Loucy (cell line): ENCODE results near the gene BHLHE40.

Source experiments
- H2AFZ ChIP-seq: fragments of 200-600 bp; sonication (generic); 2 replicates; pipeline ENCODE4 v1.6.0; 2016; ENCODE audit warnings: antibody characterized with exemption, mild to moderate bottlenecking, low read length, moderate library complexity
- H3F3A ChIP-seq: fragments of 200-600 bp; 2 replicates; pipeline ENCODE4 v1.6.0; 2016; ENCODE audit warnings: antibody characterized with exemption, low read depth, mild to moderate bottlenecking
- H3K27me3 ChIP-seq: fragments of 200-600 bp; sonication (generic); 2 replicates; pipeline ENCODE4 v1.6.1; 2014; ENCODE audit warnings: low read length, mild to moderate bottlenecking; ENCODE audit not compliant: insufficient read depth, poor library complexity, severe bottlenecking
- H3K36me3 ChIP-seq: fragments of 200-600 bp; sonication (generic); 2 replicates; pipeline ENCODE4 v1.6.1; 2016; ENCODE audit warnings: low read length; ENCODE audit not compliant: insufficient read depth
- H3K4me1 ChIP-seq: fragments of 200-600 bp; sonication (generic); 2 replicates; pipeline ENCODE4 v1.5.1; 2014; ENCODE audit warnings: low read length, mild to moderate bottlenecking; ENCODE audit not compliant: insufficient read depth, poor library complexity, severe bottlenecking
- H3K4me2 ChIP-seq: fragments of 200-600 bp; sonication (generic); 2 replicates; pipeline ENCODE4 v1.6.0; 2014; ENCODE audit warnings: antibody characterized with exemption, low read length, low read depth, mild to moderate bottlenecking; ENCODE audit not compliant: poor library complexity, severe bottlenecking
- H3K4me3 ChIP-seq: fragments of 200-600 bp; sonication (generic); 2 replicates; pipeline ENCODE4 v1.5.1; 2014; ENCODE audit warnings: low read length, mild to moderate bottlenecking, mixed read lengths; ENCODE audit not compliant: poor library complexity, severe bottlenecking
- H3K79me2 ChIP-seq: fragments of 200-600 bp; sonication (generic); 2 replicates; pipeline ENCODE4 v1.6.1; 2014; ENCODE audit warnings: low read length; ENCODE audit not compliant: insufficient read depth
- H3K9ac ChIP-seq: fragments of 200-600 bp; sonication (generic); 2 replicates; pipeline ENCODE4 v1.6.0; 2014; ENCODE audit warnings: mild to moderate bottlenecking, low read depth, low read length, moderate library complexity; ENCODE audit not compliant: poor library complexity, severe bottlenecking
- H3K9me2 ChIP-seq: fragments of 200-600 bp; sonication (generic); replicated peaks from 2 replicates; pipeline ENCODE4 v1.6.1; 2016; ENCODE audit warnings: low read depth, low read length, mixed read lengths
- H3K9me3 ChIP-seq: fragments of 200-600 bp; sonication (generic); 2 replicates; pipeline ENCODE4 v1.6.1; 2014; ENCODE audit warnings: mild to moderate bottlenecking, antibody characterized with exemption, low read length, low read depth; ENCODE audit not compliant: insufficient read depth
- H4K20me1 ChIP-seq: fragments of 200-600 bp; sonication (generic); 2 replicates; pipeline ENCODE4 v1.6.0; 2014; ENCODE audit warnings: antibody characterized with exemption, low read length, mild to moderate bottlenecking; ENCODE audit not compliant: insufficient read depth, poor library complexity, severe bottlenecking
- EZH2phosphoT487 ChIP-seq: fragments of 200-600 bp; IDR thresholded peaks from 2 replicates; pipeline ENCODE4 v1.6.1; 2018; ENCODE audit warnings: antibody characterized with exemption, mild to moderate bottlenecking, moderate library complexity, borderline replicate concordance
- TF ChIP-seq, protein P1 (sequence below): fragments of 200-600 bp; sonication (generic); conservative IDR thresholded peaks from 2 replicates; pipeline ENCODE4 v1.5.1; 2014; ENCODE audit warnings: mild to moderate bottlenecking, antibody characterized with exemption, low read length

BHLHE40 gene

GRCh38 chr3:4976109-4976508, 3.1 kb upstream of the BHLHE40 start:
- H4K20me1 ChIP-seq: peaks cover 5% of the 10 kb centered on the region
- H3K4me2 ChIP-seq: no peak overlapping the region
- TF ChIP-seq, protein P1, sequence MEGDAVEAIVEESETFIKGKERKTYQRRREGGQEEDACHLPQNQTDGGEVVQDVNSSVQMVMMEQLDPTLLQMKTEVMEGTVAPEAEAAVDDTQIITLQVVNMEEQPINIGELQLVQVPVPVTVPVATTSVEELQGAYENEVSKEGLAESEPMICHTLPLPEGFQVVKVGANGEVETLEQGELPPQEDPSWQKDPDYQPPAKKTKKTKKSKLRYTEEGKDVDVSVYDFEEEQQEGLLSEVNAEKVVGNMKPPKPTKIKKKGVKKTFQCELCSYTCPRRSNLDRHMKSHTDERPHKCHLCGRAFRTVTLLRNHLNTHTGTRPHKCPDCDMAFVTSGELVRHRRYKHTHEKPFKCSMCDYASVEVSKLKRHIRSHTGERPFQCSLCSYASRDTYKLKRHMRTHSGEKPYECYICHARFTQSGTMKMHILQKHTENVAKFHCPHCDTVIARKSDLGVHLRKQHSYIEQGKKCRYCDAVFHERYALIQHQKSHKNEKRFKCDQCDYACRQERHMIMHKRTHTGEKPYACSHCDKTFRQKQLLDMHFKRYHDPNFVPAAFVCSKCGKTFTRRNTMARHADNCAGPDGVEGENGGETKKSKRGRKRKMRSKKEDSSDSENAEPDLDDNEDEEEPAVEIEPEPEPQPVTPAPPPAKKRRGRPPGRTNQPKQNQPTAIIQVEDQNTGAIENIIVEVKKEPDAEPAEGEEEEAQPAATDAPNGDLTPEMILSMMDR: peak; percentile 90
- TF ChIP-seq EZH2phosphoT487: no peak
- H3K36me3 ChIP-seq: no peaks in the 10 kb centered on the region
- H3K4me1 ChIP-seq: peaks cover 29% of the 10 kb centered on the region
- no peak overlapping the region for H3K4me3 ChIP-seq
- H3K27me3 ChIP-seq: no peaks in the 10 kb centered on the region
- H3F3A ChIP-seq: no peaks in the 10 kb centered on the region
- H3K9me2 ChIP-seq: no peaks in the 10 kb centered on the region
- H3K79me2 ChIP-seq: peaks cover 18% of the 10 kb centered on the region
- peak overlapping the region; percentile 58; the same call in 1 of the 2 replicates for H2AFZ ChIP-seq
- H3K9me3 ChIP-seq: no peaks in the 10 kb centered on the region
- no peak overlapping the region for H3K9ac ChIP-seq

GRCh38 chr3:4977001-4977852, 2.0 kb upstream of the BHLHE40 start:
- Histone ChIP-seq H2AFZ (peak overlapping the region; percentile 80), H3K9me3 (no peaks in the 10 kb centered on the region), H3K9me2 (no peaks in the 10 kb centered on the region), H3F3A (no peaks in the 10 kb centered on the region), H3K9ac (peak overlapping the region; percentile 96), H4K20me1 (peaks cover 13% of the 10 kb centered on the region), H3K4me2 (peak overlapping the region; percentile 98), H3K4me3 (peak overlapping the region; percentile 88), H3K27me3 (no peaks in the 10 kb centered on the region), H3K36me3 (peaks cover 9% of the 10 kb centered on the region; the same call in 1 of the 2 replicates), H3K4me1 (peaks cover 33% of the 10 kb centered on the region), H3K79me2 (peaks cover 29% of the 10 kb centered on the region)
- no peak for TF ChIP-seq EZH2phosphoT487
- TF ChIP-seq, protein P1: no peak

DNA sequence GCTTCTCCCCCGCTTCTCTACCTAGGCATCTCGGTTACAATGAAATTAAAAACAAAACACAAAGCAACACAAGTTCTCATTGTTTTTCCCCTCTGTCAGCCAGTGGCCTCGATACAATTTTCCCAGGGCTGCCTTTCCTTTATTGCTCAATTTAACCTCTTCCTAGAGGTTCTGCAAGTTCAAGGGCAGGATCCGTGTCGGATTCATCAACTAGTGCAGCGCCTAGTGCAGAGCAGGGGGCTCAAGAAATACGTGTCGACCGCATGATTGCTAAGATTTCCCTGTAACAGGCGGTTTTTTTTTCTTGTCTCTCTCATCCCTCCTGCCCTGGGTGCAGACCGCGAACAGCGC, 1.4 kb upstream of the BHLHE40 start:
- TF ChIP-seq EZH2phosphoT487: no peak
- TF ChIP-seq, protein P1: no peak
- Histone ChIP-seq H3K27me3 (no peaks in the 10 kb centered on the region), H4K20me1 (peaks cover 17% of the 10 kb centered on the region)

More for the DNA sequence above, 1.4 kb upstream of the BHLHE40 start:
- peaks cover 11% of the 10 kb centered on the region; the same call in 1 of the 2 replicates for H3K36me3 ChIP-seq
- no peaks in the 10 kb centered on the region for H3K9me2 ChIP-seq
- H2AFZ ChIP-seq: peak overlapping the region; percentile 80
- H3K9me3 ChIP-seq: no peaks in the 10 kb centered on the region
- peaks cover 35% of the 10 kb centered on the region for H3K79me2 ChIP-seq
- H3K4me2 ChIP-seq: peak overlapping the region; percentile 98
- H3K9ac ChIP-seq: peak overlapping the region; percentile 96
- H3F3A ChIP-seq: no peaks in the 10 kb centered on the region
- peak overlapping the region; percentile 88 for H3K4me3 ChIP-seq
- peaks cover 35% of the 10 kb centered on the region for H3K4me1 ChIP-seq
